Esophagus muscularis mucosa (tissue), 3 donors: Measurements from ENCODE around the gene ANKS1B.

ENCODE experiments used
- POLR2AphosphoS5 ChIP-seq, 2 donors: sonication (generic); formaldehyde crosslinking; IDR thresholded peaks; one replicate each; pipeline ENCODE4 v1.6.1; 2017; ENCODE audit warnings: antibody characterized with exemption in 2 of 2
- TF ChIP-seq, protein P1 (sequence below), 3 experiments: fragments of 200-600 bp in 2 of 3; fragments of 450-650 bp in 1 of 3; sonication (generic) in 2 of 3; IDR thresholded peaks; one replicate each; pipeline ENCODE4 v1.5.1; 2017 to 2019; ENCODE audit warnings: antibody characterized with exemption in 3 of 3, mild to moderate bottlenecking in 2 of 3, moderate library complexity in 1 of 3

- TF ChIP-seq, protein P1, sequence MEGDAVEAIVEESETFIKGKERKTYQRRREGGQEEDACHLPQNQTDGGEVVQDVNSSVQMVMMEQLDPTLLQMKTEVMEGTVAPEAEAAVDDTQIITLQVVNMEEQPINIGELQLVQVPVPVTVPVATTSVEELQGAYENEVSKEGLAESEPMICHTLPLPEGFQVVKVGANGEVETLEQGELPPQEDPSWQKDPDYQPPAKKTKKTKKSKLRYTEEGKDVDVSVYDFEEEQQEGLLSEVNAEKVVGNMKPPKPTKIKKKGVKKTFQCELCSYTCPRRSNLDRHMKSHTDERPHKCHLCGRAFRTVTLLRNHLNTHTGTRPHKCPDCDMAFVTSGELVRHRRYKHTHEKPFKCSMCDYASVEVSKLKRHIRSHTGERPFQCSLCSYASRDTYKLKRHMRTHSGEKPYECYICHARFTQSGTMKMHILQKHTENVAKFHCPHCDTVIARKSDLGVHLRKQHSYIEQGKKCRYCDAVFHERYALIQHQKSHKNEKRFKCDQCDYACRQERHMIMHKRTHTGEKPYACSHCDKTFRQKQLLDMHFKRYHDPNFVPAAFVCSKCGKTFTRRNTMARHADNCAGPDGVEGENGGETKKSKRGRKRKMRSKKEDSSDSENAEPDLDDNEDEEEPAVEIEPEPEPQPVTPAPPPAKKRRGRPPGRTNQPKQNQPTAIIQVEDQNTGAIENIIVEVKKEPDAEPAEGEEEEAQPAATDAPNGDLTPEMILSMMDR (IDR thresholded peaks at IDR 0.05) = no peak
- TF ChIP-seq POLR2AphosphoS5 (IDR thresholded peaks at IDR 0.05) = no peak
These were observed 702.6 kb downstream of the ANKS1B start for GRCh38 chr12:99282086-99282485.
